Measurements from ENCODE around the gene DYNC2LI1.
A peak's percentile ranks its signal among the peaks of the same experiment; 100 is the strongest.
"Not testable (repeated sequence)": the region's sequence is repeated elsewhere in the genome, so short reads cannot be mapped to it uniquely, and the experiment has no call there.

The DYNC2LI1 gene

DNA sequence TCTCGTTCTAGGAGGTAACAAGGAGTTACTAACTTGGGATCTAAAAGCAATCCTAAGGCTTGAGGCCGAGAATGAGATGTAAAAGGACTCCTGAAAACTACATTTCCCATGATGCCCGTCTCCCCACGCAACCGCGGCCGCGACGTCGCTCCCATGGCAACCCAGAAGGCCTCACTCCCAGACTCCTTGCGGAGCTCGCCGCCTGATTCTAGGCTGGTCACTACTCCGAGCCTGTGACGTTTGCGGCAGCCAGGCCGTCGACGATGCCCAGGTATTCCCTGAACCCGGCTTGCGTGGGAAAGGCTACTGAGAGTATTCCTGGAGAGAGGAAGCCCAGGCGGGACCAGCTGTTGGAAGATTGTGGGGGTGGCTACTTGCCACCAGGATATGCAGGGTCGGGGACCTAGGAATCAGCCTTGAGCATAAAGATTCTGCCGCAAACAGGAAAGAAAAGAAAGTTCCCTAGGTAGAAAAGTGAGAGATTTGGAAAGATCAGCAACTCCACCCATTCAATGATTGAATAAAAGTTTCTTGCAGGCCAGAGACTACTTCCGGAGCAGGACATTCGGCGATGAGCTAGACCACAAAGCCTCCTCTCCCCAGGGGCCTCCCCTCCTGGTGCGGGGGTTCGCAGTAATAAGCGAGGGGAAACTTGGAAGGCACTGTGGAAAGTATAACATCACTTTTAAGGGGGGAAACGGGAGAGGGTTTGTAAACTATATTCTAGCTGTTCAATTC, at the start of gene DYNC2LI1:
TSS of gene DYNC2LI1 (plus strand) at position 164 of the 738 bp plus-strand sequence. CDS start at position 264, 100 bp downstream.
- DNase-seq, result peak; percentile 83 to 88

DNA sequence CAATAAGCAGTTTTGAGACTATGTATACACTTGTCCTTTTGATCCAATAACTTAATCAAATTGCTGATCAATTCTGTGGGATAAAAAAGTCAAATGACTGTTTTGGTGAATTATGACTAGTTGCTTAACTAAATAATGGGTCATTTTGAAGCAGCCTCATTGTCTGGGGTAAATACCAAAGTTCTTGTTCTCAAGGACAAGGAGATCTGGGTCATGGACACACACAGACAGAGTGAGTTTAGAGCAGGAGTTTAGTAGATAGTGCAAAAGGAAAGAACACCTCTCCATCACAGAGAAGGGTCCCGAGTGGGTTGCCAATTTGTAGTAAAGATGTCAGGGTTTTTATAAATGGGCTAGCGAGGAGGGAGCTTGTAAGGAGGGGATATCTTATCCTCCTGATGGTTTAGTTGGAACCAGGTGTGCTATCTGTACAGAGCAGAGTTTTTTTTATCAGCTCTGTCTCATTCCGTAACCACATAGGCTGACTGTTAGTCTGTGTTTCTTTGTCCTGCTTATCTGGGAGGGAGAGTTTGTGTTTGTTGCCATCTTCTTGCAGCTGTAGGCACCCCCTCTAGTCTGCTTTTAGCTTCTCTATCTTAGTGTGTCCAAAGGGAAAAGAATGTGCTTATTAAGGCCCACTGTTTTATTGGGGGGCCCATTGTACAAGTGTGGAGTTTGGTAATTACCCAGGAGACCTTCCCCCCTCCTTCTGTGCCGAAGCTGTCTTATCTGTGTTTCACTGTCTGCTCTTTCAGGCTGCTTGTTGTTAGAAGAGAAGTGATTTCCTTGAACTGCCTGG, 48.9 kb upstream of the DYNC2LI1 start:
- no peak for DNase-seq

GRCh38 chr2:43725711-43726246, 48.1 kb upstream of the DYNC2LI1 start:
- no peak for DNase-seq

- DNase-seq, result not testable (repeated sequence)
These were observed 46.7 kb upstream of the DYNC2LI1 start for GRCh38 chr2:43726961-43727633.

GRCh38 chr2:43727634-43728014, 46.2 kb upstream of the DYNC2LI1 start:
- DNase-seq, result no peak

DNA sequence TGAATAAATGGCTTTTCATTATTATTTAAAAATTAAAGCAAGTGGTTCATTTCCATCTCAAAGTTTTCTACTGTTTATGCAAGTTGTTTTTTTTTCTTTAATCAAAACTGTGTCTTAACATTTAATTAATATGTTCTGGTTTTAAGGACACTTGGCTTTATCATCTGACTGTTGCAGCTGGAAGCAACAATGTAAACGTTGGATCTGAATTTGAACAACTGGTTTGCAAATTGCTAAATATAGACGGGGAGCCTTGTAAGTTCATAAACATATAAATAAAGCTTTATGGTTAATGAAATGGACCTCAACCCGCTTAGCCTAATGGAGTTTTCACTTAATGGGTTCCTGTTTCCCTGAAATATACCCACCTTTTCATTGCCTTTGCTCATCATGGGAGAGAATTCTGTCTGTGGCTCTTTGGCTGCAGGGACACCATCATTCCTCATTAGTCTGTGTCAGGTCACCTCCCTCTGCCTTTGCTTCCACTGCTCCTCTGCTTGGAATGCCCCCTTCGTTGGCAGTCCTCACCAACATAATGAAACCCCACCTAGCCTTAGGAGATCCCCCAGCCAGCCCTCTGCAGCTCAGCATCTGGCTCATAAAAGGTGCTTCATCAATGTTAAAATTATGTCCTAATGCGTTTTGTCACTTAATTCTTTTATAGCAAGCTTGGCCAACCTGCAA, 44.2 kb upstream of the DYNC2LI1 start:
- DNase-seq, result no peak

DNA sequence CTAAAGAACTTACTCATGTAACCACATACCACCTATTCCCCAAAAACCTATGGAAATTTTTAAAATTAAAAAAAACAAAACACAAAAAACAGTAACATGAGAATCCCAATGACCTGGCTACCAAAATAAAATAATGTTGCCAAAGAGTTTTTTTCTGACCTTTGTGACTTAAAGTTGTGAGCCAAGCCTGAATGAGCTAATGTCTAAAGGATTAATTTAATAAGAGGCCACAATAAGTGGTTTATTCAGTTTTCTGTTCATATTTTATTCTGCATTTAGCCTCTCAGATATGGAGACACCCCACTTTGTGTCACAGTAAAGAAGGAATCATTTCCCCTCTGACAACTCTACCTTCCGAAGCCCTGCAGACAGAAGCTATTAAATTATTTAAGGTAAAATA, 42.6 kb upstream of the DYNC2LI1 start:
- DNase-seq, result no peak

GRCh38 chr2:43736637-43737036, 37.2 kb upstream of the DYNC2LI1 start:
- no peak for DNase-seq

- no peak for DNase-seq
These were observed 36.6 kb upstream of the DYNC2LI1 start for GRCh38 chr2:43737097-43737854.

GRCh38 chr2:43737855-43738254, 36.0 kb upstream of the DYNC2LI1 start:
- no peak for DNase-seq

GRCh38 chr2:43738257-43738656, 35.6 kb upstream of the DYNC2LI1 start:
- no peak for DNase-seq

DNA sequence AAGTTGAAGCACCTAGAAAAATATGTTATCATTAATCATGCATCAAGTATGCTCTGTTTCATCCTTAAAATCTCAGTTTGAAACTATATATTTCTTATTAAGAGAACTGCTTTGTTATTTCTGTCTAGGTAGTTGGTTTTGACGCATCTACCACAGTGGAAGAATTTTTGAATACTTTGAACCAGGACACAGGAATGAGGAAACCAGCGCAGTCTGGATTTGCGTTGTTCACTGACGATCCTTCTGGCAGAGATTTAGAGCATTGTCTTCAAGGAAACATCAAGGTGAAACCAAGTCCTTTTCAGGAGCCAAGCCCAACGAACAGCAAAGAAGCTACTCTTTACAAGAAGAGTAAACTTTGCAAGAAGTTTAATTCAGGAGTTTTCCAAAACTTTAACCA, 30.1 kb upstream of the DYNC2LI1 start:
- DNase-seq, result no peak

DNA sequence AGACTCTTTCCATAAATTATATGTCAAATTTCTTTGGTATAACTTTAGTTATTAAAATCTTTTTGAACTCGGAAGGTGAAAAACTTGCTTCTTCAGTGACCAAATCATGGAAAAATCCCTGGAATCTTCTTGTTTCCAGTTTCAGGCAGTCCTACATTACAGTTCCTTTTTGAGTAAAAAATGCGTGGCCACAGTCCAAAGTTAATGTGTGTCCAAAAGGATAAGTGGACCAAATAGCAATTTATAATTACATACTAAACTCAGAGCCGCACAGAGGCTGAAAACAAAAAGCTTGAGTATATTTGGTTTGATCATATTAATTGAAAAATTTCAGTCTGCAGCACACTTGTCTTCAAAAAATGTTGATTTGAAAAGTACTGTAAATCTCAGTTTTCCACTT, 28.4 kb upstream of the DYNC2LI1 start:
- DNase-seq, result no peak

- peak; percentile 23 to 50 for DNase-seq
These were observed 25.5 kb upstream of the DYNC2LI1 start for GRCh38 chr2:43748333-43748732.

DNA sequence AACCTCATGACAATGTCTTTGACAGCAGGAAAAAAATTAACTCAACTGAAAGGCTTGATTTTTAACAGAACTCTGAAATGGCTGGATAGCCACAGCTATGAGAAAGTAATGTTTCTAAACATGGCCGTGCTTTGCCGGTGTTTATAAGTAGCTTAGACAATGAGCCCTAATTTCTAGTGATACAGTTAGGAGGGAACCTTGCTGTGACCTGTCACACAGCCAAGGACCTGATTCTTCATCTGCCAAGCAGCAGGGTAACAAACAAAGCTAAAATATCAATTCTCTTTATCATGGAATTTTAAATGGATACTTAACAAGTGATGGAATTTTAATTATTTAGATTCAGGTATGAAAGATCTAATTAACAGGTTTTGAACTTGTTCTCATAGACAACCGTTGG, 24.3 kb upstream of the DYNC2LI1 start:
- DNase-seq, result no peak

GRCh38 chr2:43751476-43751990, 22.3 kb upstream of the DYNC2LI1 start:
- DNase-seq, result no peak

- DNase-seq, result no peak
These were observed 21.5 kb upstream of the DYNC2LI1 start for GRCh38 chr2:43752302-43752701.

DNA sequence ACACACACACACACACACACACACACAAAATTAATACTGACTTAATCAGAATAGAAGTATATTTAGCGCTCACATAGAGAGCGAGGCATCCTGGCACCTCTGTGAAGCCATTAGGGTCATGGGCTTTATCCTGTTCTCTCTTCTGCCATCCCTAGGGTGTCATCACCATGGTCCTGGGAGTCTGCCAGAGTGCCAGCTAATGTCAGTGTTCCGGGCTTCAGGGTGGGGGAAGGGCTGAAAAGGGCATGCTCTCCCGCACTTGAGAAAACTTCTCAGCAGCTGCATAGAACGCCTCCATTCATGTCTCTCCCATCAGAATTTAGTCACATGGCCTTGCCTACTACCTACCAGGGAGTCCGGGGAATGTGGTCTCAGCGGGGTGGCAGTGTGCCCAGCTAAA, 19.7 kb upstream of the DYNC2LI1 start:
- DNase-seq, result no peak

GRCh38 chr2:43758739-43759138, 15.1 kb upstream of the DYNC2LI1 start:
- DNase-seq, result no peak

GRCh38 chr2:43759195-43759594, 14.6 kb upstream of the DYNC2LI1 start:
- no peak for DNase-seq

DNA sequence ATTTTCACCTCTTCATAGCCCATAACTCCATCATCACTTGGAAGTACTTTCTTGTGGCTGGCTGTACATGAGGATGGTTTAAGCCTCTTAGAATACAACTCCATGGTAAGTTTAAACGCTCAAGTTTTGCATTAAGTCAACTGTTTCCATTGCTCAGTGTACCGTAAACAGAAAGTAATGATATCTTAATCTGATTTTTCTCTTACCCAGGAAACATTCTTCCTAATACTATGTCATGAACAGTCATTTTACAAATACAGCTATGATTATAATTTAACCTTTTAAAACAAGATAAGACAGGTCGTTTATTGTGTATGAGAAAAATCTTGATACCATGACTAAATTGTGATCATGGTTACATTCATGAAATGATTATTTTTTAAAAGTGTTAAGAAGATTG, 11.6 kb upstream of the DYNC2LI1 start:
- no peak for DNase-seq

GRCh38 chr2:43763091-43763490, 10.7 kb upstream of the DYNC2LI1 start:
- no peak for DNase-seq

Data from stimulated activated CD4-positive, alpha-beta T cell treated with anti-CD3 and anti-CD28 coated beads, Interleukin-2, amount 100 ng/mL, for 24 hours (primary cell).